HG02623 (cell line): Measurements from ENCODE around the gene SH3RF3.
A peak's percentile ranks its signal among the peaks of the same experiment; 100 is the strongest.

Source experiments
- ATAC-seq: cut with Tn5 transposase; IDR thresholded peaks from one replicate; pipeline ENCODE4 v1.9.1; 2021; ENCODE audit warnings: moderate library complexity; ENCODE audit not compliant: unreplicated experiment

SH3RF3 gene

DNA sequence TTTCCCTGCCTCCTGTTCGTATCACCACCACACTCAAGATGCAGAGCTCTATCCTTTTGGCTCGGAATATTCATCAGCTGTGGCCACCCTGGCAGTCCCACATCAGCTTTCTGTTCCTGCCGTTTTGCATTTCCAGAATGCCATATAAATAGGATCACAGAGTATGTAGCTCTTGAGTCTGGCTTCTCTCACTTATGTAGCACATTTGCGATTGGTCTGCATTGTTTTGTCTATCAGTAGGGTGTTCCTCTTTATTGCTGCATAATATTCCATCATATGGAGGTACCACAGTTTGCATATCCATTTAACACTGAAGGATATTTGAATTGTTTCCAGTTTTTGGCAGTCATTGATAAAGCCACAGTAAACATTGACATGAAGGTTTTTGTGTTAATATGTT is 104.6 kb downstream of the SH3RF3 start:
- no peak for ATAC-seq

DNA sequence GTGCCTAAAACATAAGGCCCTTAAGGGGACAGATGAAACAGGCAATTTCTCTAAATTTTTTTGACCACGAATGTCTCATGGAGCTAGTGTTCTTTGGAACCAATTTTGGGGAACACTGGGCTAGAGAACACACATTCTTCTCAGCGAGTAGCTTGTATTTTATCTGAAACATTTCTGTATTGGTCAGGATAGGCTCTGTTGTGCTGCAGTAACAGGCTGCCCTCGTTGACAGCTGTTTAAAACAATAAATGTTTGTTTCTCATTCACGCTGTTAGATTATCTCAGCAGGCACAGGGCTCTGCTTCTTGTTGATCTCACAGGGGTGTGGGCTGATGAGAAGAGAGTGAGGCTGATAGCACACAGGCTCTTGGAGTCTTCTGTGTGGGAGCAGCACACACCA is 105.3 kb downstream of the SH3RF3 start:
- ATAC-seq = no peak

- no peak for ATAC-seq
Observed at GRCh38 chr2:109236147-109236546, 107.1 kb downstream of the SH3RF3 start.

GRCh38 chr2:109237792-109238191 is 108.8 kb downstream of the SH3RF3 start:
- ATAC-seq = no peak

- ATAC-seq = peak; percentile 80
Observed at GRCh38 chr2:109238580-109238979, 109.6 kb downstream of the SH3RF3 start.

DNA sequence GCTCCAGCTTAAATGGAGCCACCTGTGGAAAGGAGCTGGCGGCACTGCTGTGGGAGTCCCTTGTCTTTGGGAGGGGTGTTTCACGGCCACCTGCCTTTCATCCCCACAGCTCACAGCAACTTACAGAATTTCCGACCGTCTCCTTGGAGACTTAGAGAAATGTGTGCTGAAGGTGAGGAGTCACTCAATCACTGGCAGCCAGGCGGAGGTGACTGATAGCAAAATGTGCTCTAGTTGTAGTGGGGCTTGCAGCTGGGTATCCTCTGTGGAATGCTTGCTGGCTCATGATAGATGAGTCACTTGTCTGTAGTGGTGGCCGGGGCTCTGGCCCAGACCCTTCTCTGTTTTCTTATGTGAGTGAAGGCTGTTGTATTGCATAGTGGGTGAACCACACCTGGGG is 110.7 kb downstream of the SH3RF3 start:
- ATAC-seq = no peak

GRCh38 chr2:109242210-109242653 is 113.2 kb downstream of the SH3RF3 start:
- ATAC-seq = no peak

GRCh38 chr2:109242654-109243331 is 113.8 kb downstream of the SH3RF3 start:
- no peak for ATAC-seq

DNA sequence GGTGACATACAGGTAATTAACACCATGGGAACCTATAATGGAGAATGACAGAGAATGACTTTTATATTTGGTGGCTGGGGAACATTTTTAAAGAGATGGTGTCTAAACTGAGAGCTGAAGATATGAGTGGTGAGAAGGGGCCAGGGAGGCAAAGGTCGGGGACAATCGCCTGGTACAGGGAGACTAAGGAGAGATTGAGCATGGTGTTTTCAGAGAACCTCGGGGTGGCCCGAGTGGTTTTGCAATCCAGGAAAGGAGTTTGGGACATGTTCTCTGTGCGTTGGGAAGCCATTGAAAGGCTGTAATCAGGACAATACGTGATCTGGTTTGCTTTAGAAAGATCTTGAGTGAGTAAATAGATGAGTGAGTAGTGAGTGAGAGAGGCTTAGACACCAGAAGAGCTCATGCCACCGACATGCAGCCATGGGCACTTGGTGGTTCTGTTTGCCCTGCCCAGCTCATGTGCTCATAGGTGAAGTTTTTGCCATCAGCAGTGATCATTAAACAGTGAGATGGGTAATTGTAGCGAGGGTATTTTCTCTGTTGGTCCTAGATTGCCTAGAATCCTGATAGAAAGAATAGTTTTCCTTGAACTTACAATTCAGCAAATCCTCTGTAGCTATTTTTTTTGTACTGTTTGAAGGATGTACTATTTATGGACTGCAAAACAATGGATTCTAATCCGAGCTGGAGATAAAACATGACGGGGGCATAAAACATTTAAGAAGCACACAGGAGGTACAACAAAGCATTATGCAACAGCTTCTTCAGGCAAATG is 114.7 kb downstream of the SH3RF3 start:
- ATAC-seq = no peak

DNA sequence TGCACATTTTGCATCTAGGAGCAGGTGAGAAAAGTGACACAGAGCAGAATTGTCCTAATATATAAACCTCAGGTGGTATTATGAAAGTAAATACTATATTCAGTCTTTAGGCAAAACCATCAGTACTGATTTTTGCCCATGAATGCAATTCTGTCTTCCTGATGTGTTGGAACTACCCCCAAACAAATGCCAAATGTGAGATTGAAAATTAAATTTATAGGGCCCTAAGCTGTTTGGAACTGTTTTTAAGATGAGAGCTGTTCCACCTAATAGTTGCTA is 115.2 kb downstream of the SH3RF3 start:
- ATAC-seq = no peak

GRCh38 chr2:109244750-109245382 is 115.9 kb downstream of the SH3RF3 start:
- ATAC-seq = no peak

DNA sequence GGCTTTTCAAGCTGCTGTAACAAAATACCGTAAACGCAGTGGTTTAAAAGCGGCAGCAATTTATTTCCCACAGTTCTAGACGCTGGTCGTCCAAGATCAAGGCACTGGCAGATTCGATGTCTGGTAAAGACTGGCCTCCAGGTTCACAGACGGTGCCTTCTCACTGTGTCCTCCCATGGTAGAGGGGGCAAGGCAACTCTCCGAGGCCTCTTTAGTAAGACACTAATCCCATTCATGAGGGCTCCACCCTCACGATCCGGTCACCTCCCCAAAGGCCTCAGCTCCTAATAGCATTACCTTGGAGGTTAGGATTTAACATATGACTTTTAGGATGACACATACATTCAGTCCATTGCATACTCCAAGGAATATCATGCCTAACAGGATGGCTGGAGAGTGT is 117.2 kb downstream of the SH3RF3 start:
- no peak for ATAC-seq

GRCh38 chr2:109246616-109247015 is 117.6 kb downstream of the SH3RF3 start:
- ATAC-seq = no peak

GRCh38 chr2:109247340-109247739 is 118.3 kb downstream of the SH3RF3 start:
- ATAC-seq = no peak

- no peak for ATAC-seq
Observed at GRCh38 chr2:109247812-109248211, 118.8 kb downstream of the SH3RF3 start.

DNA sequence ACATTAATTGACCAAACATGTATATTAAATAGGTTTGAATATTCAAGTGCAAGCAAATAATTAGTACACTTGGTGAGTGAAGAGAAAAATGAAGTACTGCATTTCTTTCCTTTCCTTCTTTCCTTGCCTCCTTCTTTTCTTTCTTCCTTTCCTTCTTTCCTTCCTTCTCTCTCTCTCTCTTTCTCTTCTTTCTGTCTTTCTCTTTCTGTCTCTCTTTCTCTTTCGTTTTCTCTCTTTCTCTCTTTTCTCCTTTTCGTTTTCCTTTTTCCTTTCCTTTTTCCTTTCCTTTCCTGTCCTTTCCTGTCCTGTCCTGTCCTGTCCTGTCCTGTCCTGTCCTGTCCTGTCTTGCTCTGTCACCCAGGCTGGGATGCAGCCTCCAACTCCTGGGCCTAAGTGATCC is 119.6 kb downstream of the SH3RF3 start:
- no peak for ATAC-seq

GRCh38 chr2:109253217-109253616 is 124.2 kb downstream of the SH3RF3 start:
- no peak for ATAC-seq

DNA sequence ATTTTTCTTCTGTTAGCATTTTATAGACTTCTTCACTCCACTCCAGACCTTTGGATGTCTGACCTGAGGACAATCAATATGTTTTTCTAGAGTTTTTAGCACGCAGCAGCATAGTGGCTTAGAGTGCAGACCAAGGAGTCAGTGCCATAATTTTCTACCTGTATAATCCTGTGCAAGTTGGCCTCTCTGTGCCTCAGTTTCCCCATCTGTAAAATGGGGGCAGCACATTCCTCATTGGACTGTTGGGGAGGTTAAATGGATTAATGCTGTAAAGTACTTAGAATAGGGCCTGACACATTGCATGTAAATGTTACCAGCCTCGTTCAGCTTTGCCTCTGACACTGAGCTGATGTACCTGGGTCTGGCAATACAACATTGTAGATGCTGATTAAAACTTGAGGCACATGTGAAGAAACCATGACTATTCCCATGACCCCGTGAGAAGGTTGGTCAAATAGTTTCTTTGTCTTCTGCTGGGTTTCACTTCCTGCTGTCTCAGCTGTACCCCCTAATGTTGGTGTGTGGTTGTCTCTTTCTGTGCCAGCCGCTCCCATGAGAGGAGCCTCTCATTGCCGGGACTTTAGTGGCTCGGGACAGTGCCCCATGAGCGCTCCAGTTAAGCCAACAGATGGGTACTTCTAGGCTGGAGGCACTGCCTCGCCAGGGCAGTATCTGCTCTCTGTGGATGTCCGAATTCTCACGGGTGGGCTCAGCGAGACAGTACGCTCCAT is 125.3 kb downstream of the SH3RF3 start:
- peak; percentile 61 for ATAC-seq

GRCh38 chr2:109255654-109256053 is 126.6 kb downstream of the SH3RF3 start:
- ATAC-seq = no peak

DNA sequence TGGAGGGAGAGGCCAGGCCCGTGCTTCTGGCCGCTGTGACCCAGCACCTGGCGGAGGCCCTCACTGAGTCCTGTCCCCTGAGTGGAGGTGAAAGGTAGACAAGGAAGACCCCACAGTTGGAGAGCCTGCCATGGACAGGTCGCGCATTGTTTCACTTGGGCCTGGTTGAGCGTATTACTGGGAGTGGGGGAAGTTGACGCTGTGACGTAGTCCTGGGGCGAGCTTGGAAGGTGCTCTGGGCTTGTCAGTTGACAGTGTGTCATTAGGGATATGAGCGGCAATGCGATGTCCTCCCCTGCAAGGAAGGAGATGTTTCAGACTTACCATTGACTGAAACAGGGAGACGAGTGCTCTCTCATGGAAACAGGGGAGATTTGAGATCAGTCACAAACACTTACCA is 127.1 kb downstream of the SH3RF3 start:
- ATAC-seq = no peak

GRCh38 chr2:109256921-109257320 is 127.9 kb downstream of the SH3RF3 start:
- ATAC-seq = no peak

DNA sequence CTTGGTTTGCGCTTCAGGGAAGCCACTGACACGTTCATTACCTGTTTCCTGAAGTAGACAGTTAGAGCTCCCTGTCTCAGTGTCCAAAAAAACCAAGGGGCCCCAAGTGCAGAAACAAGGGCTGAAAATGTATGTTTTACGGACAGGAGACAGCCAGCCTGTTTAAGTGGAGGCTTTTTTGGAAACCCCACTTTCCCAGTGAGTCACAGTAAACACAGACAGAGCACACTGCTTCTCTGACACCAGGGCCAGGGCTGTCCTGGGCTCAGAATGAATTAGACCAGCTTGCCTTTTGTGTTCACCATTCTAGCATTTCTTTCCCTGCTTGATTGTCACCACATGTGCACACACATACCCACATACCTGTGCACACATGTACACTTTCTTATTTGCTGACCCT is 128.6 kb downstream of the SH3RF3 start:
- no peak for ATAC-seq
